ENCODE data around the gene TXNRD3. TPM values are rescaled to one million over a fixed set of nuclear protein-coding genes. Genes with fewer than 3 reads are reported as not detected.

The TXNRD3 gene
- total and polyA plus RNA-seq, 4 donors, result 7.0 to 11.0 (median 7.7) TPM

- no peak overlapping the region for H3K27ac ChIP-seq (ENCODE audit: low read depth in 1 of 2, low read length in 2 of 2)
- no peak overlapping the region for H3K9ac ChIP-seq (ENCODE audit: low read depth in 1 of 2, low read length in 2 of 2)
- 78% methylated on average over 7 of the region's 7 CpGs for whole genome bisulfite sequencing
- H3K27me3 ChIP-seq (ENCODE audit: control insufficient read depth in 4 of 4, insufficient read depth in 4 of 4, low read length in 3 of 4), result no peaks in the 10 kb centered on the region
- no peaks in the 10 kb centered on the region for H3K36me3 ChIP-seq (ENCODE audit: control insufficient read depth in 4 of 4, insufficient read depth in 3 of 4, low read depth in 1 of 4, low read length in 3 of 4)
- DNase-seq (ENCODE audit: low spot score), result no peak
- no peak overlapping the region for H3K4me3 ChIP-seq (ENCODE audit: low read depth in 1 of 3, low read length in 3 of 3)
- TF ChIP-seq, protein P1, sequence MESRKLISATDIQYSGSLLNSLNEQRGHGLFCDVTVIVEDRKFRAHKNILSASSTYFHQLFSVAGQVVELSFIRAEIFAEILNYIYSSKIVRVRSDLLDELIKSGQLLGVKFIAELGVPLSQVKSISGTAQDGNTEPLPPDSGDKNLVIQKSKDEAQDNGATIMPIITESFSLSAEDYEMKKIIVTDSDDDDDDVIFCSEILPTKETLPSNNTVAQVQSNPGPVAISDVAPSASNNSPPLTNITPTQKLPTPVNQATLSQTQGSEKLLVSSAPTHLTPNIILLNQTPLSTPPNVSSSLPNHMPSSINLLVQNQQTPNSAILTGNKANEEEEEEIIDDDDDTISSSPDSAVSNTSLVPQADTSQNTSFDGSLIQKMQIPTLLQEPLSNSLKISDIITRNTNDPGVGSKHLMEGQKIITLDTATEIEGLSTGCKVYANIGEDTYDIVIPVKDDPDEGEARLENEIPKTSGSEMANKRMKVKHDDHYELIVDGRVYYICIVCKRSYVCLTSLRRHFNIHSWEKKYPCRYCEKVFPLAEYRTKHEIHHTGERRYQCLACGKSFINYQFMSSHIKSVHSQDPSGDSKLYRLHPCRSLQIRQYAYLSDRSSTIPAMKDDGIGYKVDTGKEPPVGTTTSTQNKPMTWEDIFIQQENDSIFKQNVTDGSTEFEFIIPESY (IDR thresholded peaks at IDR 0.05), result no peak
- TF ChIP-seq FOXA2 (IDR thresholded peaks at IDR 0.05), result no peak
- no peak for TF ChIP-seq RAD21 (IDR thresholded peaks at IDR 0.05)
- TF ChIP-seq YY1 (IDR thresholded peaks at IDR 0.05), result no peak
- TF ChIP-seq NR2F2 (IDR thresholded peaks at IDR 0.05), result no peak
- TF ChIP-seq CTCF (IDR thresholded peaks at IDR 0.05; ENCODE audit: low read depth, low read length, missing input control), result no peak
- no peak for TF ChIP-seq JUND (IDR thresholded peaks at IDR 0.05)
- TF ChIP-seq HNF4A (conservative IDR thresholded peaks at IDR 0.05), result no peak
- TF ChIP-seq SP1 (IDR thresholded peaks at IDR 0.05), result no peak
- TF ChIP-seq, protein P2, sequence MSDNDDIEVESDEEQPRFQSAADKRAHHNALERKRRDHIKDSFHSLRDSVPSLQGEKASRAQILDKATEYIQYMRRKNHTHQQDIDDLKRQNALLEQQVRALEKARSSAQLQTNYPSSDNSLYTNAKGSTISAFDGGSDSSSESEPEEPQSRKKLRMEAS (IDR thresholded peaks at IDR 0.05), result no peak
- TF ChIP-seq REST (IDR thresholded peaks at IDR 0.05), result no peak
- no peak for TF ChIP-seq TAF1 (conservative IDR thresholded peaks at IDR 0.05)
- no peak for TF ChIP-seq FOXA1 (IDR thresholded peaks at IDR 0.05)
- no peak for TF ChIP-seq RXRA (IDR thresholded peaks at IDR 0.05)
- no peak for TF ChIP-seq GABPA (IDR thresholded peaks at IDR 0.05 in 1 of 2, conservative IDR thresholded peaks at IDR 0.05 in 1 of 2)
- no peak for TF ChIP-seq EGR1 (IDR thresholded peaks at IDR 0.05; ENCODE audit: low read depth in 2 of 2)
- peaks cover 0 to 2% (median 0%) of the 10 kb centered on the region in 4 donors for H3K4me1 ChIP-seq (ENCODE audit: control insufficient read depth in 4 of 4, insufficient read depth in 4 of 4, low read length in 3 of 4)
- no peaks in the 10 kb centered on the region for H3K9me3 ChIP-seq (ENCODE audit: control insufficient read depth in 4 of 4, low read length in 3 of 4)
Observed at GRCh38 chr3:126684218-126684751, 29.4 kb upstream of the TXNRD3 start.

GRCh38 chr3:126683069-126683468 lies 28.1 kb upstream of the TXNRD3 start:
- H3K4me1 ChIP-seq (ENCODE audit: control insufficient read depth in 4 of 4, insufficient read depth in 4 of 4, low read length in 3 of 4), result peaks cover 0 to 4% (median 0%) of the 10 kb centered on the region in 4 donors
- no peak overlapping the region for H3K27ac ChIP-seq (ENCODE audit: low read depth in 1 of 2, low read length in 2 of 2)
- H3K9ac ChIP-seq (ENCODE audit: low read depth in 1 of 2, low read length in 2 of 2), result no peak overlapping the region
- WGBS, result 76% methylated on average over 5 of the region's 5 CpGs
- DNase-seq (ENCODE audit: low spot score), result no peak
- TF ChIP-seq RXRA (IDR thresholded peaks at IDR 0.05) (no peak), GABPA (IDR thresholded peaks at IDR 0.05 in 1 of 2, conservative IDR thresholded peaks at IDR 0.05 in 1 of 2) (no peak), EGR1 (IDR thresholded peaks at IDR 0.05; ENCODE audit: low read depth in 2 of 2) (no peak), FOXA1 (IDR thresholded peaks at IDR 0.05) (no peak), YY1 (IDR thresholded peaks at IDR 0.05) (no peak), SP1 (IDR thresholded peaks at IDR 0.05) (no peak), FOXA2 (IDR thresholded peaks at IDR 0.05) (no peak), RAD21 (IDR thresholded peaks at IDR 0.05) (no peak), REST (IDR thresholded peaks at IDR 0.05) (no peak)
- TF ChIP-seq, protein P1 (IDR thresholded peaks at IDR 0.05), result no peak
- TF ChIP-seq, protein P2 (IDR thresholded peaks at IDR 0.05), result no peak
- H3K27me3 ChIP-seq (ENCODE audit: control insufficient read depth in 4 of 4, insufficient read depth in 4 of 4, low read length in 3 of 4), result no peaks in the 10 kb centered on the region
- H3K4me3 ChIP-seq (ENCODE audit: low read depth in 1 of 3, low read length in 3 of 3), result no peak overlapping the region
- no peaks in the 10 kb centered on the region for H3K9me3 ChIP-seq (ENCODE audit: control insufficient read depth in 4 of 4, low read length in 3 of 4)
- no peaks in the 10 kb centered on the region for H3K36me3 ChIP-seq (ENCODE audit: control insufficient read depth in 4 of 4, insufficient read depth in 3 of 4, low read depth in 1 of 4, low read length in 3 of 4)

All from liver (tissue), 9 donors.